Keratinocyte (primary cell): ENCODE results near the gene SSH3. TPM values are rescaled to one million over a fixed set of nuclear protein-coding genes. Genes with fewer than 3 reads are reported as not detected.
A peak's percentile ranks its signal among the peaks of the same experiment; 100 is the strongest.

Experiments
- DNase-seq: peaks from one replicate; pipeline ENCODE4 v3.0.0-alpha.2; 2011; ENCODE audit warnings: low read depth, missing footprints, low spot score
- FAIRE-seq: peaks from 2 replicates; lab custom pipeline; 2011; peaks lifted over from hg19 to GRCh38; lab: Jason Lieb, UNC
- H2AFZ ChIP-seq: 2 replicates; pipeline ENCODE4 v1.6.0; 2012; ENCODE audit warnings: low read length, control low read depth, inconsistent platforms; ENCODE audit not compliant: control insufficient read depth
- H3K27ac ChIP-seq: 2 replicates; pipeline ENCODE4 v1.5.1; 2011; ENCODE audit warnings: low read length; ENCODE audit not compliant: control insufficient read depth, insufficient read depth
- H3K27me3 ChIP-seq: 3 replicates; pipeline ENCODE4 v1.6.0; 2011; ENCODE audit warnings: low read length; ENCODE audit not compliant: control insufficient read depth, insufficient read depth; ENCODE audit errors: extremely low read depth
- H3K36me3 ChIP-seq, 2 experiments: 2 replicates in 1 of 2; 3 replicates in 1 of 2; pipeline ENCODE4 v1.5.1; 2011; ENCODE audit warnings: low read length in 2 of 2, mild to moderate bottlenecking in 1 of 2; ENCODE audit not compliant: control insufficient read depth in 2 of 2, insufficient read depth in 2 of 2; ENCODE audit errors: extremely low read depth in 1 of 2
- H3K4me1 ChIP-seq: 3 replicates; pipeline ENCODE4 v1.5.1; 2011; ENCODE audit warnings: low read length; ENCODE audit not compliant: control insufficient read depth, insufficient read depth; ENCODE audit errors: extremely low read depth
- H3K4me2 ChIP-seq: 3 replicates; pipeline ENCODE4 v1.6.0; 2011; ENCODE audit warnings: low read depth, low read length; ENCODE audit not compliant: control insufficient read depth, insufficient read depth; ENCODE audit errors: extremely low read depth
- H3K4me3 ChIP-seq, 3 experiments: fragments of 200-600 bp in 1 of 3; sonication (generic) in 1 of 3; 2 replicates in 2 of 3; 3 replicates in 1 of 3; pipeline ENCODE4 v1.5.1; 2011 to 2016; ENCODE audit warnings: low read length in 3 of 3, mild to moderate bottlenecking in 3 of 3, control low read depth in 2 of 3, inconsistent platforms in 1 of 3, low read depth in 1 of 3, mixed read lengths in 1 of 3, mixed run types in 1 of 3, moderate library complexity in 1 of 3; ENCODE audit not compliant: control insufficient read depth in 2 of 3, insufficient read depth in 2 of 3; ENCODE audit errors: extremely low read depth in 1 of 3
- H3K79me2 ChIP-seq: 2 replicates; pipeline ENCODE4 v1.6.0; 2012; ENCODE audit warnings: low read length; ENCODE audit not compliant: control insufficient read depth, insufficient read depth
- H3K9ac ChIP-seq: 3 replicates; pipeline ENCODE4 v1.6.0; 2011; ENCODE audit warnings: low read length; ENCODE audit not compliant: control insufficient read depth, insufficient read depth; ENCODE audit errors: extremely low read depth
- H3K9me1 ChIP-seq: 3 replicates; pipeline ENCODE4 v1.6.0; 2011; ENCODE audit warnings: low read length; ENCODE audit not compliant: control insufficient read depth, insufficient read depth; ENCODE audit errors: extremely low read depth
- H3K9me3 ChIP-seq: 2 replicates; pipeline ENCODE4 v1.5.1; 2012; ENCODE audit warnings: low read depth, low read length; ENCODE audit not compliant: control insufficient read depth
- H4K20me1 ChIP-seq: 3 replicates; pipeline ENCODE4 v1.6.0; 2011; ENCODE audit warnings: low read length; ENCODE audit not compliant: control insufficient read depth, insufficient read depth; ENCODE audit errors: extremely low read depth
- EZH2 ChIP-seq: IDR thresholded peaks from one replicate; pipeline ENCODE4 v1.6.1; 2012; ENCODE audit warnings: inconsistent platforms, mild to moderate bottlenecking, low read length, moderate library complexity
- dilution Hi-C: fragments of 300-500 bp; cut with MboI; formaldehyde crosslinking; loops from one replicate; pipeline ENCODE4 v1.7.0; 2020; ENCODE audit warnings: low sequenced_read_pairs; ENCODE audit not compliant: extremely low pct_ligation_motif_present
- polyA plus RNA-seq, 5 experiments: library from polyadenylated mRNA; depleted of rRNA in 3 of 5; stranded (reverse) in 3 of 5; stranded (forward) in 1 of 5; unstranded in 1 of 5; fragments of >200 nt; gene quantifications; 1 replicate in 1 of 5; 2 replicates in 3 of 5; 3 replicates in 1 of 5; pipeline versions ENCODE4 v1.2.1 to v1.2.3, GENCODE V29; 2011 to 2012; ENCODE audit warnings: missing spikeins in 2 of 5, low read depth in 1 of 5, low replicate concordance in 1 of 5
- TF ChIP-seq, protein P1 (sequence below), 3 experiments: IDR thresholded peaks in 1 of 3; conservative IDR thresholded peaks in 1 of 3; optimal IDR thresholded peaks in 1 of 3; 2 replicates in 2 of 3; 3 replicates in 1 of 3; pipeline versions ENCODE3 to v1.5.1; 2011; ENCODE audit warnings: low read length in 3 of 3, mild to moderate bottlenecking in 3 of 3, moderate library complexity in 2 of 3, control low read depth in 1 of 3, inconsistent platforms in 1 of 3; ENCODE audit not compliant: insufficient read depth in 2 of 3; ENCODE audit errors: extremely low read depth in 1 of 3

Gene SSH3
- polyA plus RNA-seq, 1 donor (not counting 4 experiments of a cell fraction or from before 2014, with no cell fraction given) = 24.8 TPM

DNA sequence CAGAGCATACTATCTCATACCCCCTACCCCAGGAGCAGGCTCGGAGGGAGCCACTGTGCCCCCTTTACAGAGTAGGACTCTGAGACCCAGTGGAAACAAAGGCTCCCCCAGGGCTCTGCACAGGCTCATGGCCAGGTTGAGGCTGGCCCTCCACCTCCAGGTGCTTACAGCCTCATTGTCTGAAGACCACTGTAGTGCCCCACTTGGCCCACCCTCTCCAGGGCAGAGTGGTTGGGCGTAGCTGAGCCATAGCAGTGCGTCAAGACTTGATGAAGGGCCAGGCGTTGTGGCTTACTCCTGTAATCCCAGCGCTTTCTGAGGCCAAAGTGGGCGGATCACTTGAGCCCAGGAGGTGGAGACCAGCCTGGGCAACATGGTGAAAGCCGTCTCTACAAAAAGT is 12.5 kb upstream of the SSH3 start:
- FAIRE-seq (no peak), DNase-seq (no peak)
- peak overlapping the region; percentile 82 for H3K4me2 ChIP-seq
- peaks cover 2% of the 10 kb centered on the region for H3K9me3 ChIP-seq
- H3K27me3 ChIP-seq = no peaks in the 10 kb centered on the region
- H3K36me3 ChIP-seq = peaks cover 12 to 35% of the 10 kb centered on the region in 2 experiments
- H3K4me1 ChIP-seq = peaks cover 33% of the 10 kb centered on the region
- no peak overlapping the region for H3K4me3 ChIP-seq
- H3K9ac ChIP-seq = no peak overlapping the region
- dilution Hi-C loops = no loop called here
- no peak for TF ChIP-seq EZH2
- TF ChIP-seq, protein P1, sequence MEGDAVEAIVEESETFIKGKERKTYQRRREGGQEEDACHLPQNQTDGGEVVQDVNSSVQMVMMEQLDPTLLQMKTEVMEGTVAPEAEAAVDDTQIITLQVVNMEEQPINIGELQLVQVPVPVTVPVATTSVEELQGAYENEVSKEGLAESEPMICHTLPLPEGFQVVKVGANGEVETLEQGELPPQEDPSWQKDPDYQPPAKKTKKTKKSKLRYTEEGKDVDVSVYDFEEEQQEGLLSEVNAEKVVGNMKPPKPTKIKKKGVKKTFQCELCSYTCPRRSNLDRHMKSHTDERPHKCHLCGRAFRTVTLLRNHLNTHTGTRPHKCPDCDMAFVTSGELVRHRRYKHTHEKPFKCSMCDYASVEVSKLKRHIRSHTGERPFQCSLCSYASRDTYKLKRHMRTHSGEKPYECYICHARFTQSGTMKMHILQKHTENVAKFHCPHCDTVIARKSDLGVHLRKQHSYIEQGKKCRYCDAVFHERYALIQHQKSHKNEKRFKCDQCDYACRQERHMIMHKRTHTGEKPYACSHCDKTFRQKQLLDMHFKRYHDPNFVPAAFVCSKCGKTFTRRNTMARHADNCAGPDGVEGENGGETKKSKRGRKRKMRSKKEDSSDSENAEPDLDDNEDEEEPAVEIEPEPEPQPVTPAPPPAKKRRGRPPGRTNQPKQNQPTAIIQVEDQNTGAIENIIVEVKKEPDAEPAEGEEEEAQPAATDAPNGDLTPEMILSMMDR (optimal IDR thresholded peaks at IDR 0.05 in 1 of 3, IDR thresholded peaks at IDR 0.05 in 1 of 3, conservative IDR thresholded peaks at IDR 0.05 in 1 of 3; ENCODE audit: extremely low read depth in 1 of 3, insufficient read depth in 2 of 3, low read length in 3 of 3) = no peak
- H3K27ac ChIP-seq = no peak overlapping the region
- no peak overlapping the region for H2AFZ ChIP-seq
- H4K20me1 ChIP-seq = no peaks in the 10 kb centered on the region
- H3K9me1 ChIP-seq = no peaks in the 10 kb centered on the region
- peaks cover 39% of the 10 kb centered on the region for H3K79me2 ChIP-seq

DNA sequence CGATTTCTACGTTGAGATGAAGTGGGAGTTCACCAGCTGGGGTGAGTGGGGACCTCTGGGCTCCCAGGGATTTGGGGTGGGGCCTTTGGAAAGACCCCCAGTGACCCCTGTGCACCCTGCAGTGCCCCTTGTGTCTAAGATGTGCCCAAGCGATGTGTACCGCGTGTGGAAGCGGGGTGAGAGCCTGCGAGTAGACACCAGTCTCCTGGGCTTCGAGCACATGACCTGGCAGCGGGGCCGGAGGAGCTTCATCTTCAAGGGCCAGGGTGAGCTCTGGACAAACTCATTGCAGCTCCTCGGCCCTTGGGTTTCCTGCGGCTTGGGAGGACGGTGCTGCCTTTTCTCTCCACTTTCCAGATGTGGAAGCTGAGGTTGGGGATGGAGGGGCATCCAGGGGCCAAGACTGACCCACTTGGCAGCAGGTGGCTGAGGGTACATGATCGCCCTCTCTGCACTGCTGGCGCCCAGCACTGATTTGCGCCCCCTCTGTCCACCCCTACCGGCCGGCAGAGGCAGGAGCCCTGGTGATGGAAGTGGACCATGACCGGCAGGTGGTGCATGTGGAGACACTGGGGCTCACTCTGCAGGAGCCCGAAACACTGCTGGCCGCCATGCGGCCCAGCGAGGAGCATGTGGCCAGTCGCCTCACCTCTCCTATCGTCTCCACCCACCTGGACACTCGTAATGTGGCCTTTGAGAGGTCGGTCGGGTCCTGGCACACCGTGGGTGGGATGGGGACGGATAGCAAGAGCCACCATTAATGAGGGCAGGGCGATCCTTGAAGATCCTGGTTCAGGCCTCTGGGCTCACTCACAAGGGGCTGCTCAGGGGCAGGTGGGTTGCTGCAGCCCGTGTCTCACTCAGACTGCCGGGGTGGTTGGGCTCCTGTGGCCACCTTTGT is 11.6 kb upstream of the SSH3 start:
- no peak overlapping the region for H3K4me2 ChIP-seq
- DNase-seq (no peak), FAIRE-seq (no peak)
- dilution Hi-C loops = no loop called here
- TF ChIP-seq EZH2 = no peak
- TF ChIP-seq, protein P1 (optimal IDR thresholded peaks at IDR 0.05 in 1 of 3, IDR thresholded peaks at IDR 0.05 in 1 of 3, conservative IDR thresholded peaks at IDR 0.05 in 1 of 3; ENCODE audit: extremely low read depth in 1 of 3, insufficient read depth in 2 of 3, low read length in 3 of 3) = no peak
- H3K9me1 ChIP-seq = no peaks in the 10 kb centered on the region
- no peak overlapping the region for H2AFZ ChIP-seq
- H3K27ac ChIP-seq = peak overlapping the region; percentile 62
- H3K4me3 ChIP-seq = no peak overlapping the region
- no peak overlapping the region for H3K9ac ChIP-seq
- H3K4me1 ChIP-seq = peaks cover 33% of the 10 kb centered on the region
- H4K20me1 ChIP-seq = no peaks in the 10 kb centered on the region
- peaks cover 4% of the 10 kb centered on the region for H3K9me3 ChIP-seq
- H3K79me2 ChIP-seq = peaks cover 42% of the 10 kb centered on the region
- peaks cover 11 to 35% of the 10 kb centered on the region in 2 experiments for H3K36me3 ChIP-seq
- H3K27me3 ChIP-seq = no peaks in the 10 kb centered on the region
